HG02938 (cell line): Measurements from ENCODE around the gene HEMK1.

ENCODE experiments used
- ATAC-seq: cut with Tn5 transposase; IDR thresholded peaks from one replicate; pipeline ENCODE4 v1.9.1; 2021; ENCODE audit warnings: mild to moderate bottlenecking, moderate library complexity; ENCODE audit not compliant: unreplicated experiment

The HEMK1 gene

DNA sequence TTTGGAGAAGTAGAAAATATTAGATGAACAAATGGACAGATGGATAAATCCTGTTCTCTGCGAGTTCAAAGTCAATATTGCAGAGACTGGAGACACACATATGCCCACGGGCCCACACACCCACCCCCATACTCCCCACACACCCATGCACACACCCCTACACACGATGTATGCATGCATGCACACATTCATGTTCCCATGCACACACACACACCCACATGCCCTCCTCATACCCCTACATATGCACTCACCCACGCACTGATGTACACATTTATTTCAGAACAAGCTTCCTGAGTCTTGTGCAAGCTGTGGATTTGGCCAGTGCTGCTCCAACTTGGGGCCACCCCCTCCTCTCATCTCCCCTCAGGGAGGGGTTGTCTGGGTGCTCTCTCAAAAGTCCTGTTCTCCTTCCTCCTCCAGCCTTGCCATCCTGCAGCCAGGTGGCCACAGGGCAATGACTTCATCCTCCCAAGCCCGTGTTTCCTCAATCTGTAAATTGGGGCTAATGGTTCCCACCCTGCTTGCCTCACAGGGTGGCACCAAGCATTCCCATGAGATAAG, 64.0 kb downstream of the HEMK1 start:
- ATAC-seq, result no peak

DNA sequence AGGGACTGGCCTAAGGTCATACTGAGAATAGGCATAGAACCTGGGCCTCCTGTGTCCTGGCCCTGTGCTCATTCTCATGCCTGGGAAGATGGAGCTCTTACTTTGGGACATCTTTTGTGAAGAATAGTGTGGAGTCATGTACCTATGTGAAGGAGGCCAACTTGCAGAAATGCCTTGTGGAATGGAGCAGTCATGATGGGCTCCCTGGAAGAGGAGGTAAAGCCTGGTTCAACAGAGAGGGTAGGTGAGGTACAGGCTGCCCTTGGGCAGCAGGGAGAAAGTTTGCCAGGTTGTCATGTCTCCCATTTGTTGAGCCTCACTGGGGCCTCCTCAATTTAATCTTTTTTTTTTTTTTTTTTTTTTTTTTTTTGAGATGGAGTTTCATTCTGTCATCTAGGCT, 65.7 kb downstream of the HEMK1 start:
- ATAC-seq, result no peak

DNA sequence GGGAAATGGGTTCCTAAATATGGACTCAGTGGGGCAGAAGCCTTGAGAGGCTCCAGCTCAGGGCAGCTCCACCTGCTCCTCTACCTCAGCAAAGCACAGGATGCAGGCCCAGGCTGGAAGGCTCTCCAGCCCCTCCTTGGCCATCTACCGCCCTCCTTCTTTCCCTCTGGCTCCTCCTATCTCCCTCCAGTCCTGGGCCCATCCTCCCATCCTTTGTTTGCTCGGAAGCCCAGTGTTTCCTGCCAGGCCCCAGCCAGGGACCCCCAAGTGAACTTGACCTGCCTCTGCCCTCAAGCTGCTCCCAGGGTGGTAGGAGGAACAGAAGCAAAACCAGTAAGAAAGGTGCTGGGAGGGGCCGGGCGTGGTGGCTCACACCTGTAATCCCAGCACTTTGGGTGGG, 67.7 kb downstream of the HEMK1 start:
- no peak for ATAC-seq

DNA sequence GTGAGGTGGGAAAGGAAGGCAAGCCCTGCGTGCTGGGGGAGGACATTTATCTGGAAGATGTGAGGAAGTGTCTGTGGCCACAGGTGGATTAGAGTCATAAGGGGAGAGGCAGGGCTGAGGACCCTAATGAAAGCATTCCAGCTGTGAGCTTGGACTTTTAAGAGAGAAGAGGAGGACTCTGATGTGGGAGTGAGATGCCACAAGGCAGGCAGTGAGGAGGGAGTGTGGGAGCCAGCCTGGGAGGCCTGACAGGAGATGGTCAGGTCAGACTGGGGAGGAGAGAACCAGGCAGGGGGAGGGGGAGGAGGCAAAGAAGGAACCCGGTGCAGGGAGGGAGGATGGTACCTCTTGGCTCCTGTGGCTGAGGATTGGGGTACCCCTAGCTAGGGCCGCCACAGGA, 68.6 kb downstream of the HEMK1 start:
- no peak for ATAC-seq

DNA sequence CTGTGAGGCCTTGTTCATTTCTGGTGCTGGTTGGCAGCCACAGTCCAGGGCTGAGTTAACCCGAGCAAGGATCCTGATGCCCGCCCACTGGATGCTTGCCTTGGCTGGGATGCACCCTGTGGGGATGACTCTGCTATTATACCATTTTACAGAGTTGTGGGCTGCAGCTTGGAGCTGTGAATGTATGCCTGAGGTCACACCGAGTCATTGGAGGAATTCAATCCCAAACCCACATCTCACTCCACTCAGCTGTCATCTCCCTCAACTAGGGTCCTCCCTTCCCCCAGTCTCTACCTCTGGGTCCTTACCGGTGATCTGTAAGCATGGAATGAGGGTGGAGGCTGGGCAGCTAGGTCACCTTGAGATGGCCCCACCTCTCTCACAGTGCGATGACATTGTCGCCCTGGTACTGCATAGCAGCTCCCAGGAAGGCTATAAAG, 69.8 kb downstream of the HEMK1 start:
- no peak for ATAC-seq

DNA sequence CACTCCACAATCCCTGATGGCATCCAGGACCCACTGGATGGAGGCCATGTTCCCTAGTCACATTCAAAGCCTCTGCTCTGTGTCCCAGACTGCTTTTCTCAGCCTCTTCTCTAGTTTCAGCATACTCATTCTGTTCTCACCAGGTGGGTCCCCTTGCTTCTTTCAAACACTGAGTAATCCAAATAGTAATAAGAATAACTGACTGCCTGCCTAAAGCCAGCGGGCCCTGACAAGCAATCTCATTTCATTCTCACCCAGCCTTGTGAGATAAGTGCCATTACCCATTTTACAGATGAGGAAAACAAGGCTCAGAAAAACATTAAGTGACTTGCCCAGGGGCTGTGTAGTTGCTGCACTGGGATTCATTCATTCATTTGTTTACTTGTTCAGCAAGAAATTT, 73.1 kb downstream of the HEMK1 start:
- ATAC-seq, result no peak

DNA sequence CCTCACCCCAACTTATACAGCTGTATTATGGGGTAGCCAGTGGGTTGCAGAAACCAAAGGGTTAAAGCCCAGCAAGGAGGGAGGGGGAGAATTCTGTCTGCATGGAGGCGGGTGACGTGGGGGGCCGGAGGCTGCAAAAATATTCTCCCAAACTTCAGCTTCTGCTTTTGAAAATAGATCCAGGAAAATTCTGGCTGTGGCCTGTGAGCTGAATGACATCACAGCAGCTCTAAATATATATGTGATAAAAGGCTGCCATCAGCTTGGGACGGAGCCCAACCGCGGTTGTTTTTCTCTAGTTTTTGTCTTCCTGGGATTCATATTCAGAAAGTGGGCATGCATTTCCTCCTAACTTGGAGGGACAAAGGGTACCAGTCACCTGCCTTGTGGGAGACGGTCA, 75.2 kb downstream of the HEMK1 start:
- no peak for ATAC-seq

DNA sequence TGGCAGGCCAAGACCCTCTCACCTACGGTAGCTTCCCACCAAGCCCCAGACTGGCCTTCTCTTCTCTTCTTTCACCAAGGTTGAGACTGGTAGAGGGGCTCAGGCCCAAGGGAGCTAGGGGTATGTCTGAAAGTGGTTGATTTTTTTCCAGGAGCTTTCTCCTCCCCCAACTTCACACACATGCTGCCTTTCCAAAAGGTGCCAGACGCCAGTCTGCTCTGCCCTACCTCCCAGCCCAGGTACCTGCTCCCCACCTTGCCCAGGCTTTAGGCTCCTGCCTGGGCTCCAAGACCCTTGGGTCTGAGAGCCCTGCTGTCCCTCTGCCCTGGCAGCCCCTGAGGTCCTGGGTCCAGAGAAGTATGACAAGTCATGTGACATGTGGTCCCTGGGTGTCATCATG, 76.1 kb downstream of the HEMK1 start:
- no peak for ATAC-seq
